Right atrium auricular region (tissue), 2 donors: ENCODE data around the gene AOPEP. TPM values are rescaled to one million over a fixed set of nuclear protein-coding genes. Genes with fewer than 3 reads are reported as not detected.

Experiments
- DNase-seq: peaks from one replicate; pipeline ENCODE4 v3.0.0-alpha.2; 2019; ENCODE audit warnings: low spot score
- H3K27ac ChIP-seq, 2 donors: fragments of 200-600 bp; sonication (generic); 1 replicate in 1 of 2; 2 replicates in 1 of 2; pipeline ENCODE4 v1.5.1; 2016 to 2019
- H3K27me3 ChIP-seq, 2 donors: fragments of 200-600 bp; sonication (generic); one replicate each; pipeline versions ENCODE4 v1.5.1 to v1.6.0; 2017 to 2019
- H3K36me3 ChIP-seq: fragments of 200-600 bp; sonication (generic); one replicate; pipeline ENCODE4 v1.5.1; 2016
- H3K4me1 ChIP-seq, 2 donors: fragments of 200-600 bp; sonication (generic); one replicate each; pipeline versions ENCODE4 v1.5.1 to v1.6.0; 2017 to 2019
- H3K4me3 ChIP-seq, 2 donors: fragments of 200-600 bp; sonication (generic); 1 replicate in 1 of 2; 2 replicates in 1 of 2; pipeline ENCODE4 v1.5.1; 2017 to 2019; ENCODE audit warnings: mild to moderate bottlenecking in 1 of 2, moderate library complexity in 1 of 2
- H3K9me3 ChIP-seq, 2 donors: fragments of 200-600 bp; sonication (generic); one replicate each; pipeline ENCODE4 v1.5.1; 2019
- total RNA-seq, 2 donors: library from RNA; depleted of rRNA; stranded (reverse); fragments of >200 nt; gene quantifications; one replicate each; pipeline ENCODE4 v1.1.0, GENCODE V29; 2016
- TF ChIP-seq, protein P1 (sequence below), 2 donors: fragments of 200-600 bp; sonication (generic); IDR thresholded peaks; one replicate each; pipeline ENCODE4 v1.5.1; 2019; ENCODE audit warnings: antibody characterized with exemption in 2 of 2

Gene AOPEP
- total RNA-seq, 2 donors from 2014 or later = 262 to 314 TPM

DNA sequence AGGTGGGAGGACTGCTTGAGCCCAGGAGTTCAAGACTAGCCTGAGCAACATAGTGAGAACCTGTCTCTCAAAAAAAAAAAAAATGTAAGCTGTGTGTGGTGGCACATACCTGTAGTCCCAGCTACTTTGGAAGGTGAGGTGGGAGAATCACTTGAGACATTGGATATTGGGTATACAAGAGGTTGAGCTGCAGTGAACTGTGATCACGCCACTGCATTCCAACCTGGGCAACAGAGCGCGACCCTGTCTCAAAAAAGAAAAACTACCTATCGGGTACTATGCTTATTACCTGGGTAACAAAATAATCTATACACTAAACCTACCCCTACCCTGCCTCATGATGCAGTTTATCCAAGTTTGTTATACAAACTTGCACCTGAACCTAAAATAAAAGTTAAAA is 64.9 kb downstream of the AOPEP start:
- Histone ChIP-seq H3K27me3 (no peaks in the 10 kb centered on the region), H3K27ac (no peak overlapping the region), H3K4me1 (no peaks in the 10 kb centered on the region), H3K9me3 (no peaks in the 10 kb centered on the region), H3K36me3 (no peaks in the 10 kb centered on the region), H3K4me3 (no peak overlapping the region)
- DNase-seq = no peak
- TF ChIP-seq, protein P1, sequence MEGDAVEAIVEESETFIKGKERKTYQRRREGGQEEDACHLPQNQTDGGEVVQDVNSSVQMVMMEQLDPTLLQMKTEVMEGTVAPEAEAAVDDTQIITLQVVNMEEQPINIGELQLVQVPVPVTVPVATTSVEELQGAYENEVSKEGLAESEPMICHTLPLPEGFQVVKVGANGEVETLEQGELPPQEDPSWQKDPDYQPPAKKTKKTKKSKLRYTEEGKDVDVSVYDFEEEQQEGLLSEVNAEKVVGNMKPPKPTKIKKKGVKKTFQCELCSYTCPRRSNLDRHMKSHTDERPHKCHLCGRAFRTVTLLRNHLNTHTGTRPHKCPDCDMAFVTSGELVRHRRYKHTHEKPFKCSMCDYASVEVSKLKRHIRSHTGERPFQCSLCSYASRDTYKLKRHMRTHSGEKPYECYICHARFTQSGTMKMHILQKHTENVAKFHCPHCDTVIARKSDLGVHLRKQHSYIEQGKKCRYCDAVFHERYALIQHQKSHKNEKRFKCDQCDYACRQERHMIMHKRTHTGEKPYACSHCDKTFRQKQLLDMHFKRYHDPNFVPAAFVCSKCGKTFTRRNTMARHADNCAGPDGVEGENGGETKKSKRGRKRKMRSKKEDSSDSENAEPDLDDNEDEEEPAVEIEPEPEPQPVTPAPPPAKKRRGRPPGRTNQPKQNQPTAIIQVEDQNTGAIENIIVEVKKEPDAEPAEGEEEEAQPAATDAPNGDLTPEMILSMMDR (IDR thresholded peaks at IDR 0.05) = no peak

DNA sequence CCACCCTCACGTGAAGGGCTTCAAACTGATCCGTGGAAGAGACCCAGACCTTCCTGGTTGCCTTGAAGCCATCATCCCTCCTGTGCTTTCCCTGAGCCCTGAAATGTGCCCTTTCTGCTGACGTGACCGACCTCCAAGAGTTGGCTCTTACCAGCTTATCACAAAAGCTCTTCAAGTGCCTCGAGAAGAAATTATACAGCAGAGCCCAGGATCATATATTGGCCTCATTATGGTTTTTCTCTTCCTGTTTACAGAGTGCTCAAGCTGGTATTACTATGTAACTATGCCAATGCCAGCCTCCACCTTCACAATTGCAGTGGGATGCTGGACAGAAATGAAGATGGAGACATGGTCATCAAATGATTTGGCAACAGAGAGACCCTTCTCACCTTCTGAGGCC is 66.0 kb downstream of the AOPEP start:
- DNase-seq = no peak
- TF ChIP-seq, protein P1 (IDR thresholded peaks at IDR 0.05) = no peak
- Histone ChIP-seq H3K4me3 (no peak overlapping the region), H3K36me3 (no peaks in the 10 kb centered on the region), H3K9me3 (no peaks in the 10 kb centered on the region), H3K27ac (no peak overlapping the region), H3K4me1 (no peaks in the 10 kb centered on the region), H3K27me3 (no peaks in the 10 kb centered on the region)

DNA sequence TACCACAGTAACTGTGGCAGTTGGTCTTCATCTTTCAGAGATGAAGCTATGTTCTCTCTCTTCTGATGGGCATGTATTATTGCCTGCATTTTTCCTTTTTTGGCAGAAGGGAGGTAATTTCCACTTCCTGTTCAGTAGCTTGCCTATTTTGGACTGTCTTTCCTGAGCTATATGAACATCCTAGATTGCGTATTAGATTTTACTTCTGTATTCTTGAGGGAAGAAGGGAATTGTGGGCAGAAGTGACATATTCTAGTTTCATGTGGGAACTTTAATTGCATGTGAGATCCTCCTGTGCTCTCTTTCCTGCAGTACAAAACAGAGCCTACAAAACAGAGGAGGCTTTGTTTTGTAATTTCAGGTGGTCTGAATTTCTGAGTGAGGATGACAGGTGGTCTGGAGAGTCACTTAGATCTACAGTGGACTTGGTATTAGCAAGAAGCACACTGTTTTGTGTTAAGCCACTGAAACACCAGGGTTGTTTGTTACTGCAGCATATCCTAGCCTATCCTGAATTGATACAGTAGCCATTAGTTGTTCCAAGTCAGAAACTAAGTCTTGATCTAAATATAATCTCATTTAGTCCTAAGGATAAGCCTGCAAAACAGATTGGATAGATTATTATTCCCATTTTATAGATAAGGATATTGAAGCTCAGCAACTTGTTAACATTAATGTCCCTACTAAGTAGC is 68.1 kb downstream of the AOPEP start:
- DNase-seq = no peak
- Histone ChIP-seq H3K9me3 (no peaks in the 10 kb centered on the region), H3K4me3 (no peak overlapping the region), H3K27me3 (no peaks in the 10 kb centered on the region), H3K36me3 (no peaks in the 10 kb centered on the region), H3K4me1 (no peaks in the 10 kb centered on the region), H3K27ac (no peak overlapping the region)
- TF ChIP-seq, protein P1 (IDR thresholded peaks at IDR 0.05) = no peak

DNA sequence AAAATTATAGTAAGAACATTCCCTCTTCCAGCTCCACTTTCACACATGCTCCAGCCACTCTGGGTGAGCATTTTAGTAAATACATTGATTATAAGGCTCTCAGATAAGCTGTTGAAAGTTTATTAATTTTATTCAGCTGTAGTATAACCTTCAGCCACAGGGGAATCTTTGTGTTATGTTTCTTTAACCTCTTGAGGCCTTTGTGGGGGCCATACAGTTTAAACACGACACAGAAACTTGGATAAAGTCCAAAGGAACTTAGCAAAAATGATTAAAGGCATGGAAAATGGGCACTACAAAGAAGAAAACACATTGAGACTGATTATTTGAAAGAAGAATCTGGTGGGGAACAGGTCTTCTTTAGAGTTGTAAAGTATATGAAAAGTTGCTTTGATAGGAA is 70.2 kb downstream of the AOPEP start:
- no peaks in the 10 kb centered on the region for H3K36me3 ChIP-seq
- H3K27me3 ChIP-seq = no peaks in the 10 kb centered on the region
- TF ChIP-seq, protein P1 (IDR thresholded peaks at IDR 0.05) = no peak
- no peak overlapping the region for H3K4me3 ChIP-seq
- DNase-seq = no peak
- H3K4me1 ChIP-seq = peaks cover 0 to 11% of the 10 kb centered on the region in 2 donors
- H3K9me3 ChIP-seq = no peaks in the 10 kb centered on the region
- H3K27ac ChIP-seq = no peak overlapping the region

DNA sequence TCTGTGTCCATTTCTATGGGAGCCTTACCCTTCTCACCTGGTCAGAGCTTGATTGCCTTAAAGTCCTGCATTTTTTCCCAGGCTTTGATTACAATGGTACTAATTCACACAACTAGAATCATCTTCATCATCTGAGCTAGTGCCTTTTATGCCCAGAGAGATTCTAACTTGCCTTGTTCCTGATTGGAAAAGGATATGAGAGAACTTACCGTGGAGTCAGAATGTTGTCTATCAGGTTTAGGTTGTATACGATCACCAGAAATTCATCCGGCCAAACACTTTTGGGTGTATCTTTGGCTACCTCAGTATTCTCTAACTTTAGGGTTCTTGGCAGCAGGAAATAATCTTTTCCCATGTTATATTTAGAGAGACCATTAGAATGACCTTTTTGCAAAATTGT is 71.7 kb downstream of the AOPEP start:
- H3K27me3 ChIP-seq = no peaks in the 10 kb centered on the region
- H3K36me3 ChIP-seq = no peaks in the 10 kb centered on the region
- DNase-seq = no peak
- H3K27ac ChIP-seq = no peak overlapping the region
- no peaks in the 10 kb centered on the region for H3K9me3 ChIP-seq
- H3K4me3 ChIP-seq = no peak overlapping the region
- H3K4me1 ChIP-seq = peaks cover 0 to 16% of the 10 kb centered on the region in 2 donors
- TF ChIP-seq, protein P1 (IDR thresholded peaks at IDR 0.05) = no peak

DNA sequence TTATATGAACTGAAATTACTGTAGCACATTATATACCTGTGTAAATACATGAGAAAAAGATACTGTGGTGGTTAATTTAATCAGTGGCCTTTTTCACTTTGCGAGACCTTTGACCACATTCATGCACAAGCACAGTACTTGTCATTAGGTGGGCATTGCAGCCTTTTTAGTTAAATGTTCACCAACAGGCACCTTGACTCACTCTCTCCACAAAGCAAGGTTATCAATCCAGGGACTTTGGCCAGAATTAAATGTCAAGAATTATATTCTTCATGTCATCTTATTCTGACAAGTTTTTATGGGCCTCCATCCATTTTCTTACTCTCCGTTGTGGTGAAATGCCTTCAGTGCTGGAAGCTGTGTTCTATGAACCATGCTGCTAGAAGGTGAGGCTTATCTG is 72.2 kb downstream of the AOPEP start:
- H3K27ac ChIP-seq = no peak overlapping the region
- no peaks in the 10 kb centered on the region for H3K36me3 ChIP-seq
- TF ChIP-seq, protein P1 (IDR thresholded peaks at IDR 0.05) = no peak
- H3K9me3 ChIP-seq = no peaks in the 10 kb centered on the region
- H3K4me1 ChIP-seq = peaks cover 0 to 16% of the 10 kb centered on the region in 2 donors
- H3K27me3 ChIP-seq = no peaks in the 10 kb centered on the region
- DNase-seq = no peak
- H3K4me3 ChIP-seq = no peak overlapping the region
